Measurements from ENCODE around the gene SHPK. TPM values are rescaled to one million over a fixed set of nuclear protein-coding genes. Genes with fewer than 3 reads are reported as not detected.

The SHPK gene
- total RNA-seq, 2 donors from 2014 or later: 8.5 to 13.6 TPM

Other genes starting within 250 kb of the SHPK start
- 1 to 10 TPM; 1.1 to 1.7 TPM for gene OR3A2, start 249.9 kb downstream of the SHPK start, total RNA-seq
- gene OR1E1, start 237.8 kb downstream of the SHPK start, total RNA-seq: not detected
- not detected for gene OR3A3, start 224.9 kb downstream of the SHPK start, total RNA-seq
- not detected for gene OR1E2, start 202.4 kb downstream of the SHPK start, total RNA-seq
- gene SPATA22, start 164.4 kb downstream of the SHPK start, total RNA-seq: not detected
- under 1 TPM in 1 of 2 donors, not detected in 1; 0.16 TPM for gene ASPA, start 160.3 kb downstream of the SHPK start, total RNA-seq
- 1 to 10 TPM; 1.0 to 1.9 TPM for gene TRPV3, start 78.4 kb downstream of the SHPK start, total RNA-seq
- 1 to 10 TPM; 1.7 to 4.7 TPM for gene TRPV1, start 26.8 kb downstream of the SHPK start, total RNA-seq
- 1 to 10 TPM; 4.9 to 8.7 TPM for gene CTNS, start 510 bp upstream of the SHPK start, total RNA-seq
- gene TAX1BP3, start 32.3 kb upstream of the SHPK start, total RNA-seq: 10 to 100 TPM; 17.2 to 24.7 TPM
- 10 to 100 TPM; 41.6 to 49.8 TPM for gene EMC6, start 32.6 kb upstream of the SHPK start, total RNA-seq
- 100 to 1,000 TPM in 1 of 2 donors, 10 to 100 TPM in 1; 82.9 to 120 TPM for gene P2RX5, start 59.9 kb upstream of the SHPK start, total RNA-seq
- gene HASPIN, start 87.7 kb upstream of the SHPK start, total RNA-seq: 10 to 100 TPM; 24.0 to 26.6 TPM
- 10 to 100 TPM; 36.7 to 48.0 TPM for gene ITGAE, start 164.9 kb upstream of the SHPK start, total RNA-seq
- 10 to 100 TPM; 35.4 to 44.4 TPM for gene NCBP3, start 210.0 kb upstream of the SHPK start, total RNA-seq

Measured in activated naive CD4-positive, alpha-beta T cell treated with anti-CD3 and anti-CD28 coated beads, Interleukin-2, amount 50 U/mL, for 72 hours (primary cell).